HG03135 (cell line): ENCODE results near the gene ZNF573.

ENCODE experiments used
- ATAC-seq: cut with Tn5 transposase; IDR thresholded peaks from one replicate; pipeline ENCODE4 v1.9.1; 2021; ENCODE audit warnings: mild to moderate bottlenecking, moderate library complexity; ENCODE audit not compliant: unreplicated experiment

The ZNF573 gene

DNA sequence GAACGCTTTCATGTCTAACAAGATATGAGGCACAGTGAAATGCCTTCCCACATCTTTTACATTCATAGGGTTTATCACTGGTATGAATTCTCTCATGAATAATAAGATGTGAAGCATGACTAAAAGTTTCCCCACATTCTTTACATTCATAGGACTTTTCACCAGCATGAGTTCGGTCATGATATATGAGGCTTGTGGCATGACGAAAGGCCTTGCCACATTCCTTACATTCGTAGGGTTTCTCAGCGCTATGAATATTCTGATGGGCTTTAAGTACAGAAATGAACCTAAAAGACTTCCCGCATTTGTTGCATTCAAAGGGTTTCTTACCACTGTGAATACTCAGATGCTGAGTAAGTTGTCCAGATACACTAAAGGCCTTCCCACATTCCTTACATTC, 81.2 kb downstream of the ZNF573 start:
- no peak for ATAC-seq

DNA sequence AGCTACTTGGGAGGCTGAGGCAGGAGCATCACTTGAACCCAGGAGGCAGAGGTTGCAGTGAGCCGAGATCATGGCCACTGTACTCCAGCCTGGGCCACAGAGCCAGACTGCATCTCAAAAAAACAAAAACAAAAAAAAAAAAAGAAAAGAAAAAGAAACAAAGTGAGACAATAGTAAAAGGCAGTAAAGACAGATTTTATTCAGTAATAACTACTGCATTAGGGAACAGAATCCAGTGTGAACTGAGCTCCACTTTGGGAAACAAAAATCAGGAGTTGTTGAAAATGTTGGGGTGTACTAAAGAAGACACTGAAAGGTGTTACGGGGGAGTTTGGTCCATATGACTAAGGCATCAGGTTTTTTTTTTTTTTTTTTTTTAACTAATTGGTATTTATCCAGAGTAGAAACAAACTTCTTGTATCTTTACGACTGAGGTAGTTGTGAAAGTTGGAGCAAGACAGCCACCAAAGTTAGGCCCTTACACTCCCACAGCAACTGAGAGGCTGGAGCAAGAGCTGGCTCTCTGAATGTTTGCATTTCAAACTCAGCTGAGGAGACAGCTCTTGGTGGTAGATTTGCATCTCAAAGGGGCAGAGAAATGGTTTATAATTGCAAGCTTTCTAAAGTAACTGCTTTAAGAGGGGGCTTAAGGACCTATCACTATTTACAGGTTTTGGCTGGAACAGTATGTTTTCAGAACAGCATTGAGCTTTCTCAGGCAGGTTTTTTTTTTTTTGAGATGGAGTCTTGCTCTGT, 84.1 kb downstream of the ZNF573 start:
- no peak for ATAC-seq

DNA sequence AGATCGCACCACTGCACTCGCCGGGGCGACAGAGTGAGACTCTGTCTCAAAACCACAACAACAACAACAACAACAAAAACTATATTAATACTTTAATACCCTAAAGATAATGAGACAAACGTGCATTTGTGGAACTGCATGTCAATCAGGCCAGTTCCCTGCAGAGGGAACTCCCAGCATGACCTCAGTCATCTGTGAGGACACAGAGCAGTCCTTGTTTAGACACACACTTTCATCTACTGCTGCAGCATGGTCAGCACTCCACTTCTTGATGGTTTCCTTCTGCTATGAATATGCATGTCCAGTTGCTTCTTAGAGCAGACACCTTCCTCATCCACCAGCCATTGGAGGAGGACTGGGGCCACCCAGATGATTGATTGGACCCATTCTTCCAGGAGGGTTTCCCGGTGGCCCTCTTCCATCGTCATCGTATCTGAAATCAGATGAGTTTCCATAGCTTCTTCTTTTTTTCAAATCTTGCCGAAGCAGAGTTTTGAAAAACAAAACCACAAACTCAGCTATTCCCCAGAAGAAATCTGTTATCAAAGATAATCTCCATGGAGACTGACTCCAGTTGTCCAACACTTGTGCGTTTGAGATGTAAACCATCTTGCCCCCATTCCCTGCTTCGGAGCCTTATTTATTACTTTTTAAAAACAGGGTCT, 86.3 kb downstream of the ZNF573 start:
- no peak for ATAC-seq

DNA sequence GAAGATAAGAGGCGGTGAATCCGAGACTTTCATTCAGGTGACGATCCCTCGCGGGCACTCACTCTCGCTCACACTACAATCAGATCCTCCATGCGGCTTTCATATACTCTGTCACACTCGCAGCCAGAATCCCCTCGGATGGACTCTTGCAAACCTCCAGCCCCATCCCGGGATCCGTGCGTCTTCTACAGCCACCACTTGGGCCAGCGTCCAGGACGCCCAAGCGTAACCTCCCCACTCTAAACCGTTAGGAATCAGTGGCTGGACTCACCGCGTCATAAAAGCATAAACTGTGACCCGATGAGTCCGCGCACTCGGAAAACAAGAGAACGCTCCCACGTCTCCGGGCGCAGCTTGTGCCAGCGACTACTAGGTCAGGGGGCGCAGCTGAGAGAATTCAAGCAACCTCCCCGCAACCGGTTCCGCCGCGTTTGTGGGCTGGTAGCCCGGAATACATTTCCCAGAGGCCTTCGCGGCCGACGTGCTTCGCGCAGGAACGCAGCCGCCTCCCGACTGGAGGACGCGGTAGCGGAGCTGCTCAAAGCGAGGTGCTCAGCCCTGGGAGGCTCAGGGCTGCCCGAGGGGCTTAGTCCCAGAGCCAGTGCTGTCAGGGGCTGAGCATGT, 87.4 kb downstream of the ZNF573 start:
- no peak for ATAC-seq
